Gastrocnemius medialis (tissue), 4 donors: ENCODE measurements around the gene ASAP2.

ENCODE experiments used
- POLR2A ChIP-seq, 2 donors: fragments of 450-650 bp; IDR thresholded peaks; one replicate each; pipeline ENCODE4 v1.6.1; 2017; ENCODE audit warnings: antibody characterized with exemption in 2 of 2, mild to moderate bottlenecking in 2 of 2, moderate library complexity in 2 of 2
- TF ChIP-seq, protein P1 (sequence below), 5 experiments: fragments of 450-650 bp in 3 of 5; fragments of 200-600 bp in 2 of 5; sonication (generic) in 2 of 5; IDR thresholded peaks in 4 of 5; conservative IDR thresholded peaks in 1 of 5; 1 replicate in 4 of 5; 2 replicates in 1 of 5; pipeline ENCODE4 v1.5.1; 2016 to 2019; ENCODE audit warnings: antibody characterized with exemption in 5 of 5, mild to moderate bottlenecking in 3 of 5, moderate library complexity in 3 of 5

DNA sequence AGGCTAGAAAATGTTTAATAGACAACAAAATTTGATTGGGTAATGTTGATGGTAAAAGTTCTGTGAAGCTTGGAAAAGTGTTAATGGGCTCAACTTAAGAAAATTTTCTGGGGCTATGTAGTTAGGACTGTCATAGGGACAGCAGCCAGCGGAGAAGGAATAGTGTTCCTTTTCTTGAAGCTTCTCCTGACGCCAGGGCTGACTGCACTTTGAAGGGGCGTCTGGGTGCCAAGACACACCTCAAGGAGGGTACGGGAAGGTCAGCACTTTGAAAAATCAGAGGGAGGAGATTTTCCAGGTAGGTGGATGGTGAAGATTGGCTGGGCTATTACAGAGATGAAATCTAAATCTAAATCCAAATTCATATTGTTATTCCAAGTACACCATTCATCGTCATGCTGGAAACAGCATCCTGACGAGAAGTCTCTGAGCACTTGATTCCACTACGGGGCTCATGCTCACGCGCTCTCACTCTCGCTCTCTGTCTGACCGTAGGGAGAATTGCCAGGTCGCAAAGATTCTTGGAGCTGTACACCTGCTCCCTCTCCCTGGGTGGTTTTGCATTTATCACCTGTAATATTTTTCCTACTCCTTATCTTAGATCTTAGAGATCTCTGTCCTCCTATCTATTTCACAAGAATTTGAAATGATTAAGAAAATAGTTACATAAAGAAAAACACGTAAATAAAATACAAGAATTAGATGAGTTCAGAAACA, 125.7 kb downstream of the ASAP2 start:
- TF ChIP-seq, protein P1, sequence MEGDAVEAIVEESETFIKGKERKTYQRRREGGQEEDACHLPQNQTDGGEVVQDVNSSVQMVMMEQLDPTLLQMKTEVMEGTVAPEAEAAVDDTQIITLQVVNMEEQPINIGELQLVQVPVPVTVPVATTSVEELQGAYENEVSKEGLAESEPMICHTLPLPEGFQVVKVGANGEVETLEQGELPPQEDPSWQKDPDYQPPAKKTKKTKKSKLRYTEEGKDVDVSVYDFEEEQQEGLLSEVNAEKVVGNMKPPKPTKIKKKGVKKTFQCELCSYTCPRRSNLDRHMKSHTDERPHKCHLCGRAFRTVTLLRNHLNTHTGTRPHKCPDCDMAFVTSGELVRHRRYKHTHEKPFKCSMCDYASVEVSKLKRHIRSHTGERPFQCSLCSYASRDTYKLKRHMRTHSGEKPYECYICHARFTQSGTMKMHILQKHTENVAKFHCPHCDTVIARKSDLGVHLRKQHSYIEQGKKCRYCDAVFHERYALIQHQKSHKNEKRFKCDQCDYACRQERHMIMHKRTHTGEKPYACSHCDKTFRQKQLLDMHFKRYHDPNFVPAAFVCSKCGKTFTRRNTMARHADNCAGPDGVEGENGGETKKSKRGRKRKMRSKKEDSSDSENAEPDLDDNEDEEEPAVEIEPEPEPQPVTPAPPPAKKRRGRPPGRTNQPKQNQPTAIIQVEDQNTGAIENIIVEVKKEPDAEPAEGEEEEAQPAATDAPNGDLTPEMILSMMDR (IDR thresholded peaks at IDR 0.05 in 4 of 5, conservative IDR thresholded peaks at IDR 0.05 in 1 of 5), result no peak
- TF ChIP-seq POLR2A (IDR thresholded peaks at IDR 0.05), result no peak
